HG02840 (cell line): Measurements from ENCODE around the gene IRX1.

Source experiments
- ATAC-seq: cut with Tn5 transposase; IDR thresholded peaks from one replicate; pipeline ENCODE4 v1.9.1; 2021; ENCODE audit warnings: mild to moderate bottlenecking, moderate library complexity, moderate number of reproducible peaks; ENCODE audit not compliant: unreplicated experiment, low FRiP score

IRX1 gene

DNA sequence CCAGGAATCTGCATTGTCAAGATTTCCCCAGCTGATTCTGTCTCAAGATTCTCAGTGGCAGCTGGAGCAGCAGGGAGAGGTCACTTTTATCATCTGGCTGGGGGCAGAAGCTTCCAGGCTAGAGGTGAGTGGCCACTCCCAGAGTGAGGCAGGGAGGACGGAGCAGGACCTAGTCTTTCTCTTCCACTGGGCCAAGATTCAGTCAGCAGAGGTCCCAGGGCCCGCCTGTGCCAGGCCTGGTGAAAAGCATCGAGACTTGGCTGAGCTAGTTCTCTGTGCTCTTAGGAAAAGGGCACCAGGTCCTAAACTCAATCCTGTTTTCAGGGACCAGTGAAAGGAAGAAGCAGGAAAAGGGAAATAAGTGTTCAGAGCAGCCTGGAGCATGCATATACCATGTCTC is 46.6 kb downstream of the IRX1 start:
- no peak for ATAC-seq

DNA sequence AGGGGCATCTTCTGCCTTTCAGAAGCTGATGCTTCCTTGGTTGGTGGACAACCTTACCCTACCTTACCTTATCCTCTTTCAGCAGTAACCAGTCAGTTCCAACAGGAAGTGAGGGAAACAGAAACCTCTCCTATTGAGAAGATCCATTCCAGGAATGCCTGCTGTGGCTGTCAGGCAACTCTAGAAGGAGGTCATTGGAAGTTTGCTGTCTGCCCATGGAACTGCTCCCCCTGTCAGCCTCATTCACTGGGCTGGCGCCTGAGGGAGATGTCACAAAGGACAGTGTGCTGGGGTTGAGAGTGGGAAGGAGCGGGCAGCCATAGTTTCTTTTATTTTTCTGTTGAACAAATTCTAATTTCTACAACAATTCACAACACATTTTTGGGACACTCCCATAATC is 54.7 kb downstream of the IRX1 start:
- no peak for ATAC-seq

DNA sequence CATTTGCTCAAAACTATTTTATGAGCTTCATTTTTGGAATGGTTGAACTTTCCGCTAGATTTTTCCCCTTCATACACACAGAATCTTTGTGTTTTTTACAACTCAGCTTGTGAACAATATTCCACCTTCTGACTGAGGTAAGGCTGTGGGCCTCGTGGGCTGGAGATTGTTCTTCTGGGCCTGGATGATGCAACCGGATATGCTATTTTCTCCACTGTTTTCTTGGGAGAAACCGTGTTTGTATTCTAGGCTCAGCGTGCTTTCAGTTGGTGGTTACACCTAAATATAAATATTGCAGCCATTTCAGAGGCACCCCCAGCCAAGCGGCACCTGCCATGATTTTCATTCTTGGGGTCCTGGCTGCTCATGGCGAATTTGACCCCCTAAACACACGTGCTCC is 55.2 kb downstream of the IRX1 start:
- ATAC-seq, result no peak
